B cell (primary cell): ENCODE measurements around the gene ESRRA. TPM values are rescaled to one million over a fixed set of nuclear protein-coding genes. Genes with fewer than 3 reads are reported as not detected.

Experiments
- ATAC-seq: fragments of 200-7000 bp; cut with Tn5 transposase; one replicate; pipeline ENCODE4 v1.10.0; 2021; ENCODE audit warnings: low read depth, mild to moderate bottlenecking, moderate number of reproducible peaks, moderate library complexity
- CTCF ChIA-PET: fragments of 350-600 bp; sonication (Branson Sonifier 250); formaldehyde crosslinking; loops from one replicate; lab custom pipeline; 2021; ENCODE audit warnings: antibody characterized with exemption, inconsistent platforms; lab: Charles Lee
- POLR2A ChIA-PET: fragments of 350-600 bp; sonication (Branson Sonifier 250); formaldehyde crosslinking; loops from one replicate; lab custom pipeline; 2021; ENCODE audit warnings: antibody characterized with exemption; lab: Charles Lee
- DNase-seq: peaks from one replicate; pipeline ENCODE4 v3.0.0; 2013
- H2AFZ ChIP-seq: 2 replicates; pipeline ENCODE4 v1.6.1; 2012; ENCODE audit warnings: mild to moderate bottlenecking, low read depth, low read length; ENCODE audit not compliant: insufficient read depth, poor library complexity, severe bottlenecking
- H3K27ac ChIP-seq, 2 donors: 1 replicate in 1 of 2; 2 replicates in 1 of 2; pipeline ENCODE4 v1.5.1; 2012 to 2013; ENCODE audit warnings: low read length in 2 of 2, mild to moderate bottlenecking in 2 of 2, moderate library complexity in 1 of 2
- H3K27me3 ChIP-seq, 4 experiments: fragments of 200-600 bp in 1 of 4; sonication (generic) in 1 of 4; replicated peaks in 1 of 4; 1 replicate in 2 of 4; 2 replicates in 2 of 4; pipeline versions ENCODE4 v1.6.1 to v1.7.0; 2013 to 2016; ENCODE audit warnings: low read length in 3 of 4, mild to moderate bottlenecking in 2 of 4, mixed read lengths in 1 of 4, moderate library complexity in 1 of 4; ENCODE audit not compliant: insufficient read depth in 4 of 4, control insufficient read depth in 3 of 4; ENCODE audit errors: control extremely low read depth in 1 of 4
- H3K36me3 ChIP-seq, 2 experiments: replicated peaks in 1 of 2; 1 replicate in 1 of 2; 2 replicates in 1 of 2; pipeline versions ENCODE4 v1.6.1 to v1.7.1; 2013; ENCODE audit warnings: low read length in 1 of 2; ENCODE audit not compliant: insufficient read depth in 2 of 2, control insufficient read depth in 1 of 2; ENCODE audit errors: control extremely low read depth in 1 of 2, extremely low read depth in 1 of 2
- H3K4me1 ChIP-seq, 2 donors: fragments of 200-600 bp in 1 of 2; sonication (generic) in 1 of 2; 1 replicate in 1 of 2; 2 replicates in 1 of 2; pipeline versions ENCODE4 v1.5.1 to v1.6.1; 2013 to 2017; ENCODE audit warnings: low read length in 2 of 2; ENCODE audit not compliant: control insufficient read depth in 2 of 2, insufficient read depth in 2 of 2
- H3K4me2 ChIP-seq: replicated peaks from 2 replicates; pipeline ENCODE3; 2012; ENCODE audit warnings: mild to moderate bottlenecking, low read depth, low read length; ENCODE audit not compliant: poor library complexity, severe bottlenecking
- H3K4me3 ChIP-seq, 5 experiments: fragments of 200-600 bp in 1 of 5; sonication (generic) in 1 of 5; 1 replicate in 3 of 5; 2 replicates in 2 of 5; pipeline versions ENCODE4 v1.5.1 to v1.7.0; 2011 to 2016; ENCODE audit warnings: low read length in 4 of 5, mild to moderate bottlenecking in 4 of 5, low read depth in 2 of 5, control low read depth in 1 of 5, moderate library complexity in 1 of 5; ENCODE audit not compliant: insufficient read depth in 1 of 5; ENCODE audit errors: control extremely low read depth in 1 of 5, extremely low read depth in 1 of 5
- H3K79me2 ChIP-seq: fragments of 200-600 bp; sonication (generic); one replicate; pipeline ENCODE4 v1.6.0; 2016; ENCODE audit warnings: low read length; ENCODE audit not compliant: control insufficient read depth, insufficient read depth
- H3K9ac ChIP-seq: fragments of 200-600 bp; sonication (generic); 2 replicates; pipeline ENCODE4 v1.6.1; 2017; ENCODE audit warnings: mild to moderate bottlenecking, low read length, moderate library complexity
- H3K9me3 ChIP-seq, 3 donors: one replicate each; pipeline versions ENCODE4 v1.6.1 to v1.7.1; 2013; ENCODE audit warnings: low read length in 2 of 3; ENCODE audit not compliant: control insufficient read depth in 2 of 3, insufficient read depth in 1 of 3; ENCODE audit errors: control extremely low read depth in 1 of 3
- H4K20me1 ChIP-seq: 2 replicates; pipeline ENCODE4 v1.6.0; 2012; ENCODE audit warnings: mild to moderate bottlenecking, low read length; ENCODE audit not compliant: insufficient read depth, control insufficient read depth, poor library complexity, severe bottlenecking
- H3K27ac Mint-ChIP-seq: one replicate; pipeline ENCODE4 v1.8.0; 2021; ENCODE audit warnings: mixed read lengths
- H3K27me3 Mint-ChIP-seq: one replicate; pipeline ENCODE4 v1.8.0; 2021; ENCODE audit warnings: mixed read lengths
- H3K4me1 Mint-ChIP-seq: one replicate; pipeline ENCODE4 v1.8.0; 2021; ENCODE audit warnings: mixed read lengths
- H3K4me3 Mint-ChIP-seq: one replicate; pipeline ENCODE4 v1.8.0; 2021; ENCODE audit warnings: mixed read lengths
- H3K9me3 Mint-ChIP-seq: one replicate; pipeline ENCODE4 v1.8.0; 2022; ENCODE audit warnings: mixed read lengths; ENCODE audit not compliant: insufficient read depth
- EZH2 ChIP-seq: IDR thresholded peaks from 2 replicates; pipeline ENCODE4 v1.6.1; 2012; ENCODE audit warnings: borderline replicate concordance, low read depth, mild to moderate bottlenecking, moderate library complexity, low read length; ENCODE audit not compliant: insufficient read depth, poor library complexity, severe bottlenecking
- WGBS: methylation state at CpG from one replicate; pipeline ENCODE4 v1.1.5; 2013; ENCODE audit warnings: missing lambda C conversion rate; ENCODE audit not compliant: insufficient coverage; 5-methylcytosine and 5-hydroxymethylcytosine counted together
- intact Hi-C: fragments of 100-400 bp; cut with micrococcal nuclease; formaldehyde crosslinking; loops from one replicate; pipeline ENCODE4 v1.10.0; 2022
- polyA plus RNA-seq: library from polyadenylated mRNA; depleted of rRNA; stranded (reverse); fragments of >200 nt; gene quantifications from 2 replicates; pipeline ENCODE4 v1.2.3, GENCODE V29; 2012
- total RNA-seq, 2 donors: library from RNA; stranded (reverse); fragments of 120-200 nt in 1 of 2; gene quantifications; 1 replicate in 1 of 2; 2 replicates in 1 of 2; pipeline versions ENCODE4 v1.2.3 to v1.2.4, GENCODE V29; 2013 to 2022
- TF ChIP-seq, protein P1 (sequence below): fragments of 200-600 bp; IDR thresholded peaks from one replicate; pipeline ENCODE4 v1.8.0; 2022; ENCODE audit warnings: antibody characterized with exemption, mild to moderate bottlenecking

ESRRA gene
- total and polyA plus RNA-seq, 2 donors (not counting 1 experiment from before 2014, with no cell fraction given): 16.3 to 39.6 TPM

DNA sequence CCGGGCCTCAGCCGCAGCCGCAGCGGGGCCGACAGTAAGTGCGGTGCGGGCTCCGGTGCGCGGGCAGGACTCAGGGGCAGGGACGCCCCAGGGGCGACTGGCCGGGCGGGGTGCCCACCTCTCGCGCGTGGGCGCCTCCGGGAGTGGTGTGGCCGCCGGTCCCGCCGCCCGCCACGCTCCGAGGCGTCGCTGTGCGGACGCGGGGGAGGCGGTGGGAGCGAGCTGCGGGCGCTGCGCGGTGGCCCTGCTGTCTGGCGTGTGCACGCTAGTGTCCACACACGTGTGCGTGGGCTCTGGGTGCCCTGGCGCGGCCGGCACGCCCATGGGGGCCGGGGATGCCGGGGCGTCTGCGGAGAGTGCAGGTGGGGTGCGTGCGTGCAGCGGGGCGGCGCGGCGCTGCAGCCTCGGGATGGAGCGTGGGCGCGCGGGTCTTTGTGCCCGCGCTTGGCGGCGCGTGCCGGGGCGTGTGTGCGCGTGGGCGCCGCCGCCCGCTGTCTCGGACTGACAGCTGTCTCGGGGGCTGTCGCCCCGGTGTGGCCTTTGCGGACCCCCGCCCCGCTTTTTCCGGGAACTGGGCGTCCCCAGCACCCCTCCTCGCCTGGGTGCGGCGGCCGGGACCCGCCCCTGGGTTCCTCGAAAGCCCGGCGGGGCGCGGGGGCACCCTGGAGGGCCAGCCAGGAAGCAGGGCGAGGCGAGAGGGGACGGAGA lies 13.4 kb upstream of the ESRRA start:
- H3K9ac ChIP-seq: peak overlapping the region; percentile 43
- H3K9me3 ChIP-seq: peaks cover 0 to 13% (median 0%) of the 10 kb centered on the region in 3 donors
- intact Hi-C loops: no loop called here
- H4K20me1 ChIP-seq: peaks cover 28% of the 10 kb centered on the region
- Mint-ChIP-seq H3K27ac (no peak overlapping the region), H3K9me3 (no peaks in the 10 kb centered on the region), H3K27me3 (peaks cover 38% of the 10 kb centered on the region), H3K4me3 (no peak overlapping the region), H3K4me1 (peaks cover 8% of the 10 kb centered on the region)
- peaks cover 8 to 24% of the 10 kb centered on the region in 2 donors for H3K4me1 ChIP-seq
- WGBS: 2% methylated on average over 96 of the region's 96 CpGs
- no peak overlapping the region for H3K27ac ChIP-seq
- H3K4me3 ChIP-seq: peak overlapping the region in 3 of 5 experiments; percentile 32 to 54 (median 45)
- H3K27me3 ChIP-seq: peaks cover 0 to 58% (median 42%) of the 10 kb centered on the region in 4 experiments
- DNase-seq (peak; percentile 61), ATAC-seq (peak; percentile 35)
- no peak overlapping the region for H2AFZ ChIP-seq
- POLR2A ChIA-PET: interaction anchor here (1.6 kb wide), 1 partner anchor 23 kb away, joined by 4 read pairs; no protein-coding TSS in a partner anchor
- H3K4me2 ChIP-seq: peak overlapping the region; percentile 89
- CTCF ChIA-PET: interaction anchor here (1.5 to 6.8 kb wide), 2 partner anchors 11 to 48 kb away, joined by 3 to 47 read pairs; partner anchors contain the start of gene CATSPERZ
- no peaks in the 10 kb centered on the region for H3K36me3 ChIP-seq
- H3K79me2 ChIP-seq: peaks cover 3% of the 10 kb centered on the region
- TF ChIP-seq, protein P1, sequence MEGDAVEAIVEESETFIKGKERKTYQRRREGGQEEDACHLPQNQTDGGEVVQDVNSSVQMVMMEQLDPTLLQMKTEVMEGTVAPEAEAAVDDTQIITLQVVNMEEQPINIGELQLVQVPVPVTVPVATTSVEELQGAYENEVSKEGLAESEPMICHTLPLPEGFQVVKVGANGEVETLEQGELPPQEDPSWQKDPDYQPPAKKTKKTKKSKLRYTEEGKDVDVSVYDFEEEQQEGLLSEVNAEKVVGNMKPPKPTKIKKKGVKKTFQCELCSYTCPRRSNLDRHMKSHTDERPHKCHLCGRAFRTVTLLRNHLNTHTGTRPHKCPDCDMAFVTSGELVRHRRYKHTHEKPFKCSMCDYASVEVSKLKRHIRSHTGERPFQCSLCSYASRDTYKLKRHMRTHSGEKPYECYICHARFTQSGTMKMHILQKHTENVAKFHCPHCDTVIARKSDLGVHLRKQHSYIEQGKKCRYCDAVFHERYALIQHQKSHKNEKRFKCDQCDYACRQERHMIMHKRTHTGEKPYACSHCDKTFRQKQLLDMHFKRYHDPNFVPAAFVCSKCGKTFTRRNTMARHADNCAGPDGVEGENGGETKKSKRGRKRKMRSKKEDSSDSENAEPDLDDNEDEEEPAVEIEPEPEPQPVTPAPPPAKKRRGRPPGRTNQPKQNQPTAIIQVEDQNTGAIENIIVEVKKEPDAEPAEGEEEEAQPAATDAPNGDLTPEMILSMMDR: no peak
- TF ChIP-seq EZH2: peak; percentile 91
